ENCODE measurements around the gene ATP1A4. TPM values are rescaled to one million over a fixed set of nuclear protein-coding genes. Genes with fewer than 3 reads are reported as not detected.
A peak's percentile ranks its signal among the peaks of the same experiment; 100 is the strongest.
"Not testable (repeated sequence)": the region's sequence is repeated elsewhere in the genome, so short reads cannot be mapped to it uniquely, and the experiment has no call there.

ATP1A4 gene
- total and polyA plus RNA-seq, 7 experiments from 2014 or later: 0.71 TPM; not detected in 6

- no peak overlapping the region for H3K4me3 Mint-ChIP-seq
- H3K9me3 Mint-ChIP-seq: peaks cover 0 to 2% (median 0%) of the 10 kb centered on the region in 11 donors
- Histone ChIP-seq H3K27me3 (ENCODE audit: control insufficient read depth in 2 of 2, insufficient read depth in 2 of 2, low read length in 2 of 2) (no peaks in the 10 kb centered on the region), H3K27ac (ENCODE audit: low read depth, low read length) (no peak overlapping the region), H3K4me3 (ENCODE audit: low read length) (no peak overlapping the region), H3K36me3 (ENCODE audit: control insufficient read depth in 2 of 3, insufficient read depth in 3 of 3, low read length in 3 of 3) (no peaks in the 10 kb centered on the region), H3K4me1 (ENCODE audit: control insufficient read depth in 2 of 2, insufficient read depth in 2 of 2, low read length in 2 of 2) (no peaks in the 10 kb centered on the region), H3K9me3 (ENCODE audit: control insufficient read depth in 2 of 3, low read length in 3 of 3) (no peaks in the 10 kb centered on the region)
- peaks cover 0 to 18% (median 8%) of the 10 kb centered on the region in 7 donors for H3K4me1 Mint-ChIP-seq
- no peaks in the 10 kb centered on the region for H3K36me3 Mint-ChIP-seq
- DNase-seq (no peak), ATAC-seq (no peak)
- H3K27me3 Mint-ChIP-seq: peaks cover 0 to 17% (median 6%) of the 10 kb centered on the region in 5 donors
- intact Hi-C loops (cut with micrococcal nuclease): loop anchor here in 1 of 2 donors (10.0 kb wide), 1 partner anchor 497 kb away; no protein-coding TSS in a partner anchor
- peak overlapping the region in 1 of 9 donors; percentile 49 for H3K27ac Mint-ChIP-seq
- ChIA-PET POLR2A (no interaction called here), CTCF (interaction anchor here (1.1 to 1.5 kb wide), 2 partner anchors 22 to 184 kb away, joined by 3 to 4 read pairs; no protein-coding TSS in a partner anchor)
Observed at GRCh38 chr1:160107512-160107911, 43.9 kb upstream of the ATP1A4 start.

GRCh38 chr1:160108888-160109662 lies 42.3 kb upstream of the ATP1A4 start:
- peak in 6 of 9 donors; percentile 30 to 43 (median 38) for DNase-seq
- peak; percentile 64 for ATAC-seq

GRCh38 chr1:160109686-160110085 lies 41.7 kb upstream of the ATP1A4 start:
- H3K36me3 ChIP-seq (ENCODE audit: control insufficient read depth in 2 of 3, insufficient read depth in 3 of 3, low read length in 3 of 3): no peaks in the 10 kb centered on the region
- H3K9me3 ChIP-seq (ENCODE audit: control insufficient read depth in 2 of 3, low read length in 3 of 3): no peaks in the 10 kb centered on the region
- ChIA-PET POLR2A (no interaction called here), CTCF (interaction anchor here (0.9 to 1.1 kb wide), 2 partner anchors 24 to 106 kb away, joined by 3 read pairs; no protein-coding TSS in a partner anchor)
- H3K4me3 ChIP-seq (ENCODE audit: low read length): no peak overlapping the region
- H3K27ac Mint-ChIP-seq: no peak overlapping the region
- no peaks in the 10 kb centered on the region for H3K4me1 ChIP-seq (ENCODE audit: control insufficient read depth in 2 of 2, insufficient read depth in 2 of 2, low read length in 2 of 2)
- no peak for ATAC-seq
- peaks cover 0 to 17% (median 6%) of the 10 kb centered on the region in 5 donors for H3K27me3 Mint-ChIP-seq
- peaks cover 0 to 12% (median 0%) of the 10 kb centered on the region in 7 donors for H3K4me1 Mint-ChIP-seq
- H3K9me3 Mint-ChIP-seq: peaks cover 0 to 2% (median 0%) of the 10 kb centered on the region in 11 donors
- no peaks in the 10 kb centered on the region for H3K27me3 ChIP-seq (ENCODE audit: control insufficient read depth in 2 of 2, insufficient read depth in 2 of 2, low read length in 2 of 2)
- no peak overlapping the region for H3K4me3 Mint-ChIP-seq
- H3K27ac ChIP-seq (ENCODE audit: low read depth, low read length): no peak overlapping the region
- intact Hi-C loops (cut with micrococcal nuclease): loop anchor here in 1 of 2 donors (2.0 to 10.0 kb wide), 2 partner anchors 267 to 495 kb away; no protein-coding TSS in a partner anchor
- H3K36me3 Mint-ChIP-seq: no peaks in the 10 kb centered on the region
- DNase-seq: no peak

More at GRCh38 chr1:160108888-160109662, 42.3 kb upstream of the ATP1A4 start:
- Mint-ChIP-seq H3K27me3 (peaks cover 0 to 17% (median 6%) of the 10 kb centered on the region in 5 donors), H3K27ac (no peak overlapping the region), H3K36me3 (no peaks in the 10 kb centered on the region), H3K4me3 (no peak overlapping the region), H3K9me3 (peaks cover 0 to 2% (median 0%) of the 10 kb centered on the region in 11 donors), H3K4me1 (peaks cover 0 to 14% (median 0%) of the 10 kb centered on the region in 7 donors)
- CTCF ChIA-PET: interaction anchor here (0.7 to 1.5 kb wide), 5 partner anchors 22 to 183 kb away, joined by 3 to 4 read pairs (median 3); no protein-coding TSS in a partner anchor
- Histone ChIP-seq H3K4me1 (ENCODE audit: control insufficient read depth in 2 of 2, insufficient read depth in 2 of 2, low read length in 2 of 2) (no peaks in the 10 kb centered on the region), H3K36me3 (ENCODE audit: control insufficient read depth in 2 of 3, insufficient read depth in 3 of 3, low read length in 3 of 3) (no peaks in the 10 kb centered on the region), H3K4me3 (ENCODE audit: low read length) (no peak overlapping the region), H3K27ac (ENCODE audit: low read depth, low read length) (no peak overlapping the region), H3K27me3 (ENCODE audit: control insufficient read depth in 2 of 2, insufficient read depth in 2 of 2, low read length in 2 of 2) (no peaks in the 10 kb centered on the region), H3K9me3 (ENCODE audit: control insufficient read depth in 2 of 3, low read length in 3 of 3) (no peaks in the 10 kb centered on the region)
- POLR2A ChIA-PET: no interaction called here
- intact Hi-C loops (cut with micrococcal nuclease): loop anchor here in 1 of 2 donors (2.0 to 10.0 kb wide), 2 partner anchors 268 to 496 kb away; no protein-coding TSS in a partner anchor

- H3K9me3 ChIP-seq (ENCODE audit: control insufficient read depth in 2 of 3, low read length in 3 of 3); H3K9me3 Mint-ChIP-seq; H3K36me3 ChIP-seq (ENCODE audit: control insufficient read depth in 2 of 3, insufficient read depth in 3 of 3, low read length in 3 of 3); H3K27me3 ChIP-seq (ENCODE audit: control insufficient read depth in 2 of 2, insufficient read depth in 2 of 2, low read length in 2 of 2); H3K27ac ChIP-seq (ENCODE audit: low read depth, low read length); H3K4me1 ChIP-seq (ENCODE audit: control insufficient read depth in 2 of 2, insufficient read depth in 2 of 2, low read length in 2 of 2); DNase-seq; ATAC-seq; H3K4me1 Mint-ChIP-seq; H3K27ac Mint-ChIP-seq; H3K4me3 ChIP-seq (ENCODE audit: low read length); H3K36me3 Mint-ChIP-seq; POLR2A ChIA-PET; CTCF ChIA-PET; intact Hi-C loops (cut with micrococcal nuclease); H3K4me3 Mint-ChIP-seq: not testable (repeated sequence)
- peaks cover 0 to 20% (median 6%) of the 10 kb centered on the region in 5 donors for H3K27me3 Mint-ChIP-seq
Observed at GRCh38 chr1:160111462-160111861, 39.9 kb upstream of the ATP1A4 start.

- no peak for DNase-seq
- no peaks in the 10 kb centered on the region for H3K4me1 ChIP-seq (ENCODE audit: control insufficient read depth in 2 of 2, insufficient read depth in 2 of 2, low read length in 2 of 2)
- no peak overlapping the region for H3K4me3 ChIP-seq (ENCODE audit: low read length)
- H3K27me3 ChIP-seq (ENCODE audit: control insufficient read depth in 2 of 2, insufficient read depth in 2 of 2, low read length in 2 of 2): no peaks in the 10 kb centered on the region
- CTCF ChIA-PET: no interaction called here
- Mint-ChIP-seq H3K36me3 (no peaks in the 10 kb centered on the region), H3K27ac (no peak overlapping the region), H3K9me3 (no peaks in the 10 kb centered on the region), H3K27me3 (peaks cover 2 to 25% (median 13%) of the 10 kb centered on the region in 5 donors), H3K4me1 (peaks cover 0 to 7% (median 0%) of the 10 kb centered on the region in 7 donors), H3K4me3 (no peak overlapping the region)
- POLR2A ChIA-PET: no interaction called here
- ATAC-seq: no peak
- H3K36me3 ChIP-seq (ENCODE audit: control insufficient read depth in 2 of 3, insufficient read depth in 3 of 3, low read length in 3 of 3): no peaks in the 10 kb centered on the region
- intact Hi-C loops (cut with micrococcal nuclease): no loop called here
- no peaks in the 10 kb centered on the region for H3K9me3 ChIP-seq (ENCODE audit: control insufficient read depth in 2 of 3, low read length in 3 of 3)
- no peak overlapping the region for H3K27ac ChIP-seq (ENCODE audit: low read depth, low read length)
Observed at GRCh38 chr1:160112357-160112756, 39.0 kb upstream of the ATP1A4 start.

- intact Hi-C loops (cut with micrococcal nuclease): no loop called here
Observed at GRCh38 chr1:160113407-160113806, 38.0 kb upstream of the ATP1A4 start.

More at GRCh38 chr1:160113407-160113806, 38.0 kb upstream of the ATP1A4 start:
- no peak for ATAC-seq
- Mint-ChIP-seq H3K4me3 (no peak overlapping the region), H3K27me3 (peaks cover 5 to 29% (median 18%) of the 10 kb centered on the region in 5 donors), H3K36me3 (peaks cover 0 to 3% (median 0%) of the 10 kb centered on the region in 5 donors), H3K9me3 (no peaks in the 10 kb centered on the region), H3K4me1 (peaks cover 0 to 7% (median 0%) of the 10 kb centered on the region in 7 donors), H3K27ac (no peak overlapping the region)
- no peak for DNase-seq
- H3K4me1 ChIP-seq (ENCODE audit: control insufficient read depth in 2 of 2, insufficient read depth in 2 of 2, low read length in 2 of 2): no peaks in the 10 kb centered on the region
- POLR2A ChIA-PET: no interaction called here
- CTCF ChIA-PET: no interaction called here
- H3K4me3 ChIP-seq (ENCODE audit: low read length): no peak overlapping the region
- H3K27me3 ChIP-seq (ENCODE audit: control insufficient read depth in 2 of 2, insufficient read depth in 2 of 2, low read length in 2 of 2): no peaks in the 10 kb centered on the region
- H3K36me3 ChIP-seq (ENCODE audit: control insufficient read depth in 2 of 3, insufficient read depth in 3 of 3, low read length in 3 of 3): no peaks in the 10 kb centered on the region
- no peak overlapping the region for H3K27ac ChIP-seq (ENCODE audit: low read depth, low read length)
- H3K9me3 ChIP-seq (ENCODE audit: control insufficient read depth in 2 of 3, low read length in 3 of 3): no peaks in the 10 kb centered on the region

Data from naive thymus-derived CD4-positive, alpha-beta T cell (primary cell).